Measurements from ENCODE around the gene F12.
"Not testable (repeated sequence)": the region's sequence is repeated elsewhere in the genome, so short reads cannot be mapped to it uniquely, and the experiment has no call there.

The F12 gene

GRCh38 chr5:177378884-177379883 lies 30.2 kb downstream of the F12 start:
- Histone ChIP-seq H3K27ac (no peak overlapping the region), H3K4me3 (no peak overlapping the region)
- no peak for DNase-seq (ENCODE audit: low spot score)
- no peak for TF ChIP-seq CTCF (IDR thresholded peaks at IDR 0.05)

- no peak for DNase-seq (ENCODE audit: low spot score)
- Histone ChIP-seq H3K4me3 (no peak overlapping the region), H3K27ac (no peak overlapping the region)
- no peak for TF ChIP-seq CTCF (IDR thresholded peaks at IDR 0.05)
These were observed 31.2 kb downstream of the F12 start for GRCh38 chr5:177377851-177378776.

- no peak overlapping the region for H3K4me3 ChIP-seq
- DNase-seq (ENCODE audit: low spot score) = no peak
- H3K27ac ChIP-seq = no peak overlapping the region
- TF ChIP-seq CTCF (IDR thresholded peaks at IDR 0.05) = no peak
These were observed 33.3 kb downstream of the F12 start for GRCh38 chr5:177376107-177376506.

GRCh38 chr5:177375516-177375915 lies 33.8 kb downstream of the F12 start:
- H3K27ac ChIP-seq; H3K4me3 ChIP-seq; DNase-seq (ENCODE audit: low spot score): not testable (repeated sequence)

- Histone ChIP-seq H3K27ac (no peak overlapping the region), H3K4me3 (no peak overlapping the region)
- TF ChIP-seq CTCF (IDR thresholded peaks at IDR 0.05) = no peak
- DNase-seq (ENCODE audit: low spot score) = no peak
These were observed 35.2 kb downstream of the F12 start for GRCh38 chr5:177374211-177374610.

GRCh38 chr5:177373806-177374205 lies 35.6 kb downstream of the F12 start:
- H3K27ac ChIP-seq = no peak overlapping the region
- H3K4me3 ChIP-seq = no peak overlapping the region
- no peak for DNase-seq (ENCODE audit: low spot score)
- no peak for TF ChIP-seq CTCF (IDR thresholded peaks at IDR 0.05)

- no peak for DNase-seq (ENCODE audit: low spot score)
- TF ChIP-seq CTCF (IDR thresholded peaks at IDR 0.05) = no peak
- Histone ChIP-seq H3K27ac (no peak overlapping the region), H3K4me3 (no peak overlapping the region)
These were observed 36.5 kb downstream of the F12 start for GRCh38 chr5:177372910-177373309.

Data from coronary artery (tissue), 2 donors.